ENCODE measurements around the gene CABP7. TPM values are rescaled to one million over a fixed set of nuclear protein-coding genes. Genes with fewer than 3 reads are reported as not detected.

The CABP7 gene
- total and polyA plus RNA-seq, 2 of the 13 experiments (the other 11 are each of a cell fraction or from before 2014, with no cell fraction given): 0.08 TPM; not detected in 1

DNA sequence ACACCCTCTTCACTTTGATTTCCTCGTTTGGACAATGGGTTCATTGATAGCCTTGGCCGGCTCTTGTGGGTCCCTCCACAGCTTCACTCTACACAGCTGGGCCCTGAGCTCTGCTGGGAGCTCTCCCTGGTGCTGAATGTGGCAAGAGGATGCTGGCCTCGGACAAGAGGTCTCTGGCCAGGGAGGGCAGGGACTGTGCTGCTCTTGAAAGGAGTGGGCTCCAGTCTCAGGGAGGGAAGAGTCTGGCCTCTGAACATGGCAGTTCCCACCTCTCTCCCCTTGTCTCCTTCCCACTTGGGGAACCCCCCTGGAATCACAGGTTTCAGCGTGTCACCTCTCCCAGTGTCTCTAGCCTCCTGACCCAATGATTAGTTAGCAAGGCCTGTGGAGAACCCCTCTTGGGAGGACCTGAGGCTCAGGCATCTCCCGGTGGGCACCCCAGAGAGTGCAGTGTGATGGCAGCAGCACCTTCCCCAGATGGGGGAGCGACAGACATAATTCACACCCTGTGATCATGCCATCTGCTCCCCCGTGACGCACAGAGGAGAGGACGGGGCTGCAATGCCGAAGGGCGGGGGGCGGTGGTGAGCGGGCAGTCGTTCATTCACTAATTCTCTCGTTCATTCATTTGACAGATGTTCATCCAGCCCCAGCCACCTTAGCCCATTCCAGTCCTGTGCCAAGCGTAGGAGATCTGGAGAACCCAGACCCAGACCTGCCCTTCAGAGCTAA lies 2.8 kb upstream of the CABP7 start (continued):
- TF ChIP-seq NCOA5 (CRISPR knock-in tag; IDR thresholded peaks at IDR 0.05): no peak
- TF ChIP-seq, protein P1, sequence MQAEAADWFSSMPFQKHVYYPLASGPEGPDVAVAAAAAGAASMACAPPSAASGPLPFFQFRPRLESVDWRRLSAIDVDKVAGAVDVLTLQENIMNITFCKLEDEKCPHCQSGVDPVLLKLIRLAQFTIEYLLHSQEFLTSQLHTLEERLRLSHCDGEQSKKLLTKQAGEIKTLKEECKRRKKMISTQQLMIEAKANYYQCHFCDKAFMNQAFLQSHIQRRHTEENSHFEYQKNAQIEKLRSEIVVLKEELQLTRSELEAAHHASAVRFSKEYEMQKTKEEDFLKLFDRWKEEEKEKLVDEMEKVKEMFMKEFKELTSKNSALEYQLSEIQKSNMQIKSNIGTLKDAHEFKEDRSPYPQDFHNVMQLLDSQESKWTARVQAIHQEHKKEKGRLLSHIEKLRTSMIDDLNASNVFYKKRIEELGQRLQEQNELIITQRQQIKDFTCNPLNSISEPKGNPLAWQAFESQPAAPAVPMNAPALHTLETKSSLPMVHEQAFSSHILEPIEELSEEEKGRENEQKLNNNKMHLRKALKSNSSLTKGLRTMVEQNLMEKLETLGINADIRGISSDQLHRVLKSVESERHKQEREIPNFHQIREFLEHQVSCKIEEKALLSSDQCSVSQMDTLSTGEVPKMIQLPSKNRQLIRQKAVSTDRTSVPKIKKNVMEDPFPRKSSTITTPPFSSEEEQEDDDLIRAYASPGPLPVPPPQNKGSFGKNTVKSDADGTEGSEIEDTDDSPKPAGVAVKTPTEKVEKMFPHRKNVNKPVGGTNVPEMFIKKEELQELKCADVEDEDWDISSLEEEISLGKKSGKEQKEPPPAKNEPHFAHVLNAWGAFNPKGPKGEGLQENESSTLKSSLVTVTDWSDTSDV (CRISPR knock-in tag; IDR thresholded peaks at IDR 0.05): no peak; the same call in 1 of the 2 replicates
- no peak for TF ChIP-seq MZF1 (CRISPR knock-in tag; IDR thresholded peaks at IDR 0.05; ENCODE audit: borderline replicate concordance)
- no peak; the same call in 1 of the 2 replicates for TF ChIP-seq ZC3H4 (CRISPR knock-in tag; IDR thresholded peaks at IDR 0.05; ENCODE audit: borderline replicate concordance)
- TF ChIP-seq ESRRA (CRISPR knock-in tag; IDR thresholded peaks at IDR 0.05; ENCODE audit: low read depth): peak; percentile 36; the same call in 1 of the 2 replicates
- TF ChIP-seq RFXAP (CRISPR knock-in tag; IDR thresholded peaks at IDR 0.05; ENCODE audit: borderline replicate concordance): 0 out of 2 replicates have a peak, but pooled peaks have one; percentile 50
- TF ChIP-seq MEIS1 (CRISPR knock-in tag; IDR thresholded peaks at IDR 0.05; ENCODE audit: borderline replicate concordance): no peak
- no peak for TF ChIP-seq ETS1 (CRISPR knock-in tag; IDR thresholded peaks at IDR 0.05)
- TF ChIP-seq ZFP91 (CRISPR knock-in tag; IDR thresholded peaks at IDR 0.05; ENCODE audit: borderline replicate concordance): peak; percentile 49
- peak; percentile 64 for TF ChIP-seq BCL6 (CRISPR knock-in tag; IDR thresholded peaks at IDR 0.05)
- TF ChIP-seq MLX (CRISPR knock-in tag; IDR thresholded peaks at IDR 0.05): peak; percentile 42; the same call in 1 of the 2 replicates
- TF ChIP-seq ZNF790 (CRISPR knock-in tag; IDR thresholded peaks at IDR 0.05; ENCODE audit: borderline replicate concordance): peak; percentile 81; the same call in 1 of the 2 replicates
- TF ChIP-seq ZNF282 (IDR thresholded peaks at IDR 0.05; ENCODE audit: partially characterized antibody): no peak
- TF ChIP-seq KAT8 (CRISPR knock-in tag; IDR thresholded peaks at IDR 0.05): peak; percentile 74
- TF ChIP-seq CBX2 (IDR thresholded peaks at IDR 0.05; ENCODE audit: low read depth, low read length): no peak
- no peak for TF ChIP-seq CBX2 (CRISPR knock-in tag; IDR thresholded peaks at IDR 0.05; ENCODE audit: low read depth)
- TF ChIP-seq ZNF619 (CRISPR knock-in tag; IDR thresholded peaks at IDR 0.05): no peak
